Endothelial cell of umbilical vein (primary cell): ENCODE measurements around the gene ADA. TPM values are rescaled to one million over a fixed set of nuclear protein-coding genes. Genes with fewer than 3 reads are reported as not detected.

Experiments
- BruUV-seq: library from RNA; stranded (reverse); fragments of 400-500 nt; replicated peaks from 2 replicates; lab custom pipeline; 2021; lab: Mats Ljungman, UMichigan
- CTCF ChIA-PET: fragments of 300-600, 350-600 bp; sonication (Branson Sonifier 250); formaldehyde crosslinking; loops from one replicate; lab custom pipeline; 2021; ENCODE audit warnings: antibody characterized with exemption, inconsistent platforms; lab: Charles Lee
- POLR2A ChIA-PET: fragments of 300-600, 350-600 bp; sonication (Branson Sonifier 250); formaldehyde crosslinking; loops from one replicate; lab custom pipeline; 2021; ENCODE audit warnings: antibody characterized with exemption, inconsistent platforms; lab: Charles Lee
- DNase-seq: peaks from one replicate; pipeline ENCODE4 v3.0.0-alpha.2; 2011; ENCODE audit warnings: low read depth, low spot score
- FAIRE-seq: peaks from 2 replicates; lab custom pipeline; 2011; peaks lifted over from hg19 to GRCh38; lab: Jason Lieb, UNC
- H2AFZ ChIP-seq: 2 replicates; pipeline ENCODE4 v1.6.0; 2012; ENCODE audit warnings: low read depth, low read length, control low read depth, inconsistent platforms
- H3K27ac ChIP-seq: 2 replicates; pipeline ENCODE4 v1.5.1; 2011; ENCODE audit warnings: low read depth, mild to moderate bottlenecking, control low read depth, low read length, moderate library complexity; ENCODE audit not compliant: insufficient read depth
- H3K27me3 ChIP-seq, 2 experiments: 2 replicates each; pipeline versions ENCODE4 v1.6.0 to v1.6.1; 2011; ENCODE audit warnings: low read length in 2 of 2, mixed read lengths in 1 of 2; ENCODE audit not compliant: control insufficient read depth in 2 of 2, insufficient read depth in 2 of 2
- H3K36me3 ChIP-seq, 2 experiments: 2 replicates in 1 of 2; 3 replicates in 1 of 2; pipeline ENCODE4 v1.5.1; 2011; ENCODE audit warnings: low read length in 2 of 2, mild to moderate bottlenecking in 1 of 2, moderate library complexity in 1 of 2; ENCODE audit not compliant: control insufficient read depth in 2 of 2, insufficient read depth in 2 of 2; ENCODE audit errors: extremely low read depth in 1 of 2
- H3K4me1 ChIP-seq: 3 replicates; pipeline ENCODE4 v1.5.1; 2011; ENCODE audit warnings: mild to moderate bottlenecking, low read length; ENCODE audit not compliant: control insufficient read depth, insufficient read depth; ENCODE audit errors: extremely low read depth
- H3K4me2 ChIP-seq: 2 replicates; pipeline ENCODE4 v1.6.1; 2011; ENCODE audit warnings: low read length, control low read depth, mixed read lengths; ENCODE audit not compliant: insufficient read depth
- H3K4me3 ChIP-seq, 3 experiments: fragments of 200-600 bp in 1 of 3; sonication (generic), shearing (Covaris generic) in 1 of 3; replicated peaks in 1 of 3; 2 replicates each; pipeline ENCODE4 v1.5.1; 2011 to 2016; ENCODE audit warnings: control low read depth in 3 of 3, low read length in 3 of 3, mild to moderate bottlenecking in 2 of 3, inconsistent platforms in 1 of 3, low read depth in 1 of 3, moderate library complexity in 1 of 3; ENCODE audit not compliant: insufficient read depth in 1 of 3
- H3K79me2 ChIP-seq: 2 replicates; pipeline ENCODE4 v1.6.0; 2012; ENCODE audit warnings: low read length, inconsistent platforms; ENCODE audit not compliant: control insufficient read depth, insufficient read depth
- H3K9ac ChIP-seq: replicated peaks from 2 replicates; pipeline ENCODE3; 2011; ENCODE audit warnings: low read length, control low read depth; ENCODE audit not compliant: insufficient read depth; ENCODE audit errors: extremely low read depth
- H3K9me1 ChIP-seq: replicated peaks from 3 replicates; pipeline ENCODE4 v1.6.0; 2011; ENCODE audit warnings: mild to moderate bottlenecking, low read length; ENCODE audit not compliant: control insufficient read depth, insufficient read depth; ENCODE audit errors: extremely low read depth
- H3K9me3 ChIP-seq: replicated peaks from 2 replicates; pipeline ENCODE4 v1.5.1; 2012; ENCODE audit warnings: low read length, inconsistent platforms; ENCODE audit not compliant: control insufficient read depth, insufficient read depth
- H4K20me1 ChIP-seq: replicated peaks from 2 replicates; pipeline ENCODE3; 2011; ENCODE audit warnings: mild to moderate bottlenecking, low read length; ENCODE audit not compliant: control insufficient read depth, insufficient read depth; ENCODE audit errors: extremely low read depth
- EZH2 ChIP-seq: IDR thresholded peaks from 2 replicates; pipeline ENCODE4 v1.6.1; 2012; ENCODE audit warnings: borderline replicate concordance, low read depth, mild to moderate bottlenecking, moderate library complexity, low read length, inconsistent platforms; ENCODE audit not compliant: severe bottlenecking
- FOS ChIP-seq: IDR thresholded peaks from 2 replicates; pipeline ENCODE4 v1.6.1; 2011; ENCODE audit warnings: mild to moderate bottlenecking, low read length, moderate library complexity, borderline replicate concordance; ENCODE audit not compliant: insufficient read depth
- GATA2 ChIP-seq: IDR thresholded peaks from 2 replicates; pipeline ENCODE4 v1.7.0; 2011; ENCODE audit warnings: low read depth, mild to moderate bottlenecking, moderate library complexity, mixed read lengths, low read length; ENCODE audit not compliant: insufficient read length, insufficient read depth
- JUN ChIP-seq: IDR thresholded peaks from 2 replicates; pipeline ENCODE4 v1.6.1; 2011; ENCODE audit warnings: borderline replicate concordance, low read depth; ENCODE audit not compliant: insufficient read length, insufficient read depth
- MAX ChIP-seq: IDR thresholded peaks from 2 replicates; pipeline ENCODE4 v1.6.1; 2011; ENCODE audit not compliant: insufficient read depth, insufficient read length
- MYC ChIP-seq: IDR thresholded peaks from one replicate; pipeline ENCODE4 v1.6.1; 2011; ENCODE audit warnings: mild to moderate bottlenecking, low read depth, low read length
- POLR2A ChIP-seq: IDR thresholded peaks from 2 replicates; pipeline ENCODE4 v1.6.1; 2012; ENCODE audit warnings: low read depth, mild to moderate bottlenecking, control low read depth, low read length
- POLR2AphosphoS5 ChIP-seq: IDR thresholded peaks from 2 replicates; pipeline ENCODE4 v1.6.1; 2012; ENCODE audit warnings: low read depth, mild to moderate bottlenecking, control low read depth, low read length, moderate library complexity; ENCODE audit not compliant: insufficient read depth
- dilution Hi-C: fragments of 300-500 bp; cut with MboI; formaldehyde crosslinking; loops from one replicate; pipeline ENCODE4 v1.15.0; 2019; ENCODE audit warnings: low sequenced_read_pairs; ENCODE audit not compliant: extremely low pct_ligation_motif_present
- intact Hi-C: fragments of 100-400 bp; cut with micrococcal nuclease; formaldehyde crosslinking; loops from one replicate; pipeline ENCODE4 v1.10.0; 2022
- polyA plus RNA-seq, 4 experiments: library from polyadenylated mRNA; depleted of rRNA in 3 of 4; stranded (reverse) in 3 of 4; unstranded in 1 of 4; fragments of >200 nt; gene quantifications; 2 replicates each; pipeline versions ENCODE4 v1.2.1 to v1.2.3, GENCODE V29; 2011 to 2012; ENCODE audit warnings: missing spikeins in 1 of 4
- total RNA-seq: library from RNA; stranded (reverse); gene quantifications from 2 replicates; pipeline ENCODE4 v1.2.3, GENCODE V29; 2021
- TF ChIP-seq, protein P1 (sequence below), 2 donors: IDR thresholded peaks; 1 replicate in 1 of 2; 2 replicates in 1 of 2; pipeline ENCODE4 v1.5.1; 2011; ENCODE audit warnings: low read length in 2 of 2, mild to moderate bottlenecking in 2 of 2, moderate library complexity in 2 of 2, control low read depth in 1 of 2, inconsistent platforms in 1 of 2, low read depth in 1 of 2; ENCODE audit not compliant: insufficient read depth in 1 of 2; ENCODE audit errors: extremely low read depth in 1 of 2

Gene ADA
- total and polyA plus RNA-seq, 2 donors (not counting 3 experiments of a cell fraction or from before 2014, with no cell fraction given), result 26.3 to 33.1 TPM

DNA sequence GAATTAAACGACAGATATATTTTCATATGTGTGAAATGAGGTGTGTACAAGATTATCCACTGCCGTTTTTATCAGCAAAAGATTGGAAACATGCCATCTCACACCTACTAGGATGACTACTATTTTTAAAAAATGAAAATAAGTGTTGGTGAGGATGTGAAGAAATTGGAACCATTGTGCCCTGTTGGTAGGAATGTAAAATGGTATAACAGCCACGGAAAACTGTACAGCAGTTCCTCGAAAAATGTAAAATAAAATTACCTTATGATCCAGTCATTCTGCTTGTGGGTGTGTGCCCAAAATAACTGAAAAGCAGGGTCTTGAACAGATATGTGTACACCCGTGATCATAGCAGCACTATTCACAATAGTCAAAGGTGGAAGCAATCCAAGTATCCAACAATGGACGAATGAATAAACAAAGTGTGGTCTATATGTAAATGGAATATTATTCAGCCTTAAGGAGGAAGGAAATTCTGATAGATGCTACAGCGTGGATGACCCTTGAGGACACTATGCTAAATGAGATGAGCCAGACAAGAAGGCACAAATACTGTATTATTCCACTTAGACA, 36.6 kb upstream of the ADA start:
- DNase-seq, result peak; percentile 82
- H3K9me1 ChIP-seq, result no peaks in the 10 kb centered on the region
- POLR2A ChIA-PET, result no interaction called here
- no peak overlapping the region for H3K27ac ChIP-seq
- no peak overlapping the region for H3K4me2 ChIP-seq
- dilution Hi-C loops (no loop called here), intact Hi-C loops (no loop called here)
- BruUV-seq, result no TSS peak
- H3K79me2 ChIP-seq, result no peaks in the 10 kb centered on the region
- peak; percentile 6 for TF ChIP-seq JUN
- TF ChIP-seq POLR2A, result no peak
- TF ChIP-seq, protein P1, sequence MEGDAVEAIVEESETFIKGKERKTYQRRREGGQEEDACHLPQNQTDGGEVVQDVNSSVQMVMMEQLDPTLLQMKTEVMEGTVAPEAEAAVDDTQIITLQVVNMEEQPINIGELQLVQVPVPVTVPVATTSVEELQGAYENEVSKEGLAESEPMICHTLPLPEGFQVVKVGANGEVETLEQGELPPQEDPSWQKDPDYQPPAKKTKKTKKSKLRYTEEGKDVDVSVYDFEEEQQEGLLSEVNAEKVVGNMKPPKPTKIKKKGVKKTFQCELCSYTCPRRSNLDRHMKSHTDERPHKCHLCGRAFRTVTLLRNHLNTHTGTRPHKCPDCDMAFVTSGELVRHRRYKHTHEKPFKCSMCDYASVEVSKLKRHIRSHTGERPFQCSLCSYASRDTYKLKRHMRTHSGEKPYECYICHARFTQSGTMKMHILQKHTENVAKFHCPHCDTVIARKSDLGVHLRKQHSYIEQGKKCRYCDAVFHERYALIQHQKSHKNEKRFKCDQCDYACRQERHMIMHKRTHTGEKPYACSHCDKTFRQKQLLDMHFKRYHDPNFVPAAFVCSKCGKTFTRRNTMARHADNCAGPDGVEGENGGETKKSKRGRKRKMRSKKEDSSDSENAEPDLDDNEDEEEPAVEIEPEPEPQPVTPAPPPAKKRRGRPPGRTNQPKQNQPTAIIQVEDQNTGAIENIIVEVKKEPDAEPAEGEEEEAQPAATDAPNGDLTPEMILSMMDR (IDR thresholded peaks at IDR 0.05; ENCODE audit: extremely low read depth in 1 of 2, insufficient read depth in 1 of 2, low read depth in 1 of 2, low read length in 2 of 2), result no peak
- H3K4me3 ChIP-seq, result no peak overlapping the region
- no peaks in the 10 kb centered on the region for H3K27me3 ChIP-seq
- no peaks in the 10 kb centered on the region for H4K20me1 ChIP-seq
- CTCF ChIA-PET, result interaction anchor here (1.5 to 2.9 kb wide), 3 partner anchors 15 to 44 kb away, joined by 4 to 26 read pairs (median 4); partner anchors contain the start of gene CCN5
- no peaks in the 10 kb centered on the region for H3K36me3 ChIP-seq
- no peak overlapping the region for H3K9ac ChIP-seq
- H3K4me1 ChIP-seq, result peaks cover 14% of the 10 kb centered on the region
- peaks cover 4% of the 10 kb centered on the region for H3K9me3 ChIP-seq
- FAIRE-seq, result peak; percentile 44
- H2AFZ ChIP-seq, result peak overlapping the region; percentile 52

- Histone ChIP-seq H3K27me3 (no peaks in the 10 kb centered on the region), H3K79me2 (no peaks in the 10 kb centered on the region), H3K4me2 (no peak overlapping the region), H3K9me1 (no peaks in the 10 kb centered on the region), H3K36me3 (no peaks in the 10 kb centered on the region), H4K20me1 (no peaks in the 10 kb centered on the region), H3K9ac (no peak overlapping the region), H3K4me3 (no peak overlapping the region), H2AFZ (no peak overlapping the region), H3K9me3 (peaks cover 3% of the 10 kb centered on the region), H3K27ac (no peak overlapping the region), H3K4me1 (peaks cover 4% of the 10 kb centered on the region)
- intact Hi-C loops (no loop called here), dilution Hi-C loops (no loop called here)
- ChIA-PET CTCF (interaction anchor here (1.2 to 6.5 kb wide), 2 partner anchors 45 to 56 kb away, joined by 3 to 310 read pairs; no protein-coding TSS in a partner anchor), POLR2A (no interaction called here)
- FAIRE-seq, result no peak
- DNase-seq, result no peak
- BruUV-seq, result no TSS peak
- TF ChIP-seq POLR2A (no peak), FOS (no peak), MYC (no peak), JUN (no peak), GATA2 (no peak), POLR2AphosphoS5 (no peak), EZH2 (no peak), MAX (no peak)
- TF ChIP-seq, protein P1 (IDR thresholded peaks at IDR 0.05; ENCODE audit: extremely low read depth in 1 of 2, insufficient read depth in 1 of 2, low read depth in 1 of 2, low read length in 2 of 2), result no peak
These were observed 35.4 kb upstream of the ADA start for GRCh38 chr20:44686934-44687333.
